ENCODE measurements around the gene SHKBP1. TPM values are rescaled to one million over a fixed set of nuclear protein-coding genes. Genes with fewer than 3 reads are reported as not detected.

Gene SHKBP1
- total RNA-seq, 1 donor from 2014 or later = 65.3 TPM

DNA sequence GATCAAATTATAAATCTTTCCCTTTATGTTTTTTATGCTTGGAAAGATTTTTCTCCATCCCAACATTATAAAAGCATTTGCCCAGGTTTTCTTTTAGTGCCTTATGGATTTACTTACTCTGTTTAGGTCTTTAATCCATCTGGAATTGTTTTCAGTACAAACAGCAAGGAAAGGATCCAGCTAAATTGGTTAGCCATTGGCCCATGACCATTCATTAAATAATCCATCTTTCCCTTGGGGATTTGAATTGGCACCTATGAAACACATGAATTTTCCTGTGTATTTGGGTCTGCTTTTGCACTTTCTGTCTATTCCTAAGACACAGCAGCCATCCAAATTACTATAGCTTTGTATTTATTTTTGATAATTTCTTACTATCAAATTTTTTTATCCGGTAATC is 28.8 kb upstream of the SHKBP1 start:
- Mint-ChIP-seq H3K4me1 (peaks cover 7% of the 10 kb centered on the region), H3K27me3 (ENCODE audit: low read depth) (peaks cover 63% of the 10 kb centered on the region), H3K36me3 (no peaks in the 10 kb centered on the region), H3K27ac (no peak overlapping the region), H3K4me3 (no peak overlapping the region), H3K9me3 (no peaks in the 10 kb centered on the region)
- TF ChIP-seq, protein P1, sequence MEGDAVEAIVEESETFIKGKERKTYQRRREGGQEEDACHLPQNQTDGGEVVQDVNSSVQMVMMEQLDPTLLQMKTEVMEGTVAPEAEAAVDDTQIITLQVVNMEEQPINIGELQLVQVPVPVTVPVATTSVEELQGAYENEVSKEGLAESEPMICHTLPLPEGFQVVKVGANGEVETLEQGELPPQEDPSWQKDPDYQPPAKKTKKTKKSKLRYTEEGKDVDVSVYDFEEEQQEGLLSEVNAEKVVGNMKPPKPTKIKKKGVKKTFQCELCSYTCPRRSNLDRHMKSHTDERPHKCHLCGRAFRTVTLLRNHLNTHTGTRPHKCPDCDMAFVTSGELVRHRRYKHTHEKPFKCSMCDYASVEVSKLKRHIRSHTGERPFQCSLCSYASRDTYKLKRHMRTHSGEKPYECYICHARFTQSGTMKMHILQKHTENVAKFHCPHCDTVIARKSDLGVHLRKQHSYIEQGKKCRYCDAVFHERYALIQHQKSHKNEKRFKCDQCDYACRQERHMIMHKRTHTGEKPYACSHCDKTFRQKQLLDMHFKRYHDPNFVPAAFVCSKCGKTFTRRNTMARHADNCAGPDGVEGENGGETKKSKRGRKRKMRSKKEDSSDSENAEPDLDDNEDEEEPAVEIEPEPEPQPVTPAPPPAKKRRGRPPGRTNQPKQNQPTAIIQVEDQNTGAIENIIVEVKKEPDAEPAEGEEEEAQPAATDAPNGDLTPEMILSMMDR (IDR thresholded peaks at IDR 0.05; ENCODE audit: unreplicated experiment) = no peak
- no peak for DNase-seq (ENCODE audit: low spot score in 2 of 2, unreplicated experiment in 2 of 2)

DNA sequence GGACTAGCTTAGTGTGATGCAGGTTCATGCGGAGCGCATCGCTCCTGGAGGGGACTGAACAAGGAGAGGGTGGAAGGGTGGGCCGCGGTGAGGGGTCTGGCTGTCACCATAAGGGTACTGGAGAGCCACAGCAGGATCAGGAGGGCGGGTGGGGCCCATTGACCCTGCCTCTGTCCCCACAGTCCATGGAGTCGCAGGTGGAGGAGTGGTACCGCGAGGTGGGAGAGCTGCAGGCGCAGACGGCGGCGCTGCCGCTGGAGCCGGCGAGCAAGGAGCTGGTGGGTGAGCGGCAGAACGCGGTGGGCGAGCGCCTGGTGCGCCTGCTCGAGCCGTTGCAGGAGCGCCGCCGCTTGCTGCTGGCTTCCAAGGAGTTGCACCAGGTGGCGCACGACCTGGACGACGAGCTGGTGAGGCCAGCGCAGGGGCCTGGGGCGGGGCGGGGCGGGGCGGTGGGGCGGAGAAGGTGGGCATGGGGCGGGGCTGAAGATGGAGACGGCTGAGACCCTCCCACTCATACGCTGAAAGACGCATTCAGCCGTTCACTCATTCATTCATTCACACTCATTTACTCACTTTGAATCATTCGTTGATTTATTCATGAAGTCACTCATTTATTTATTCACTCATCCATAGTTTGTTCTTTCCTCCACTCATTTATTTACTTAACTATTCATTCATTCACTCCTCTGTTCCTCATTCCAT is 27.5 kb upstream of the SHKBP1 start:
- Mint-ChIP-seq H3K27ac (no peak overlapping the region), H3K27me3 (ENCODE audit: low read depth) (peaks cover 66% of the 10 kb centered on the region), H3K9me3 (no peaks in the 10 kb centered on the region), H3K4me1 (peaks cover 8% of the 10 kb centered on the region), H3K36me3 (no peaks in the 10 kb centered on the region), H3K4me3 (peak overlapping the region; percentile 29)
- TF ChIP-seq, protein P1 (IDR thresholded peaks at IDR 0.05; ENCODE audit: unreplicated experiment) = peak; percentile 30
- peak; percentile 71 to 85 for DNase-seq (ENCODE audit: low spot score in 2 of 2, unreplicated experiment in 2 of 2)

DNA sequence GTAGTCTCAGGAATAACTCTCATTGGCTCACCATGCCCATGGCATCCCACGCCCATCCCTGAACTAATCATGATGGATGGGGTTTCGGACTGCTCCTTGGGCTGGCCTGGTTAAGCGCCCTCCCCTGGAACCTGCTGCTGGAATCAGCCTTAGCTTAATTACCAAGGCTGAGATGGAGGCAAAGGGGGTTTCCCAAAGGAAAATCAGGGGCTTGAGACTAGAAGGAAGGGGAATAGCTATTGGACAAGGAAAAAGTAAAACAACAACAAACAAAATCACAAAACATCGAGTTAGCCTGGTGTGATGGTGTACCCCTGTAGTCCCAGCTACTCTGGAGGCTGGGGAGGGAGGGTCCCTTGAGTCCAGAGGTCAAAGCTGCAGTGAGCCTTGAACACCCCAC is 25.7 kb upstream of the SHKBP1 start:
- no peak overlapping the region for H3K27ac Mint-ChIP-seq
- no peak for DNase-seq (ENCODE audit: low spot score in 2 of 2, unreplicated experiment in 2 of 2)
- H3K36me3 Mint-ChIP-seq = no peaks in the 10 kb centered on the region
- TF ChIP-seq, protein P1 (IDR thresholded peaks at IDR 0.05; ENCODE audit: unreplicated experiment) = no peak
- peaks cover 8% of the 10 kb centered on the region for H3K4me1 Mint-ChIP-seq
- peaks cover 84% of the 10 kb centered on the region for H3K27me3 Mint-ChIP-seq (ENCODE audit: low read depth)
- H3K9me3 Mint-ChIP-seq = no peaks in the 10 kb centered on the region
- H3K4me3 Mint-ChIP-seq = no peak overlapping the region

DNA sequence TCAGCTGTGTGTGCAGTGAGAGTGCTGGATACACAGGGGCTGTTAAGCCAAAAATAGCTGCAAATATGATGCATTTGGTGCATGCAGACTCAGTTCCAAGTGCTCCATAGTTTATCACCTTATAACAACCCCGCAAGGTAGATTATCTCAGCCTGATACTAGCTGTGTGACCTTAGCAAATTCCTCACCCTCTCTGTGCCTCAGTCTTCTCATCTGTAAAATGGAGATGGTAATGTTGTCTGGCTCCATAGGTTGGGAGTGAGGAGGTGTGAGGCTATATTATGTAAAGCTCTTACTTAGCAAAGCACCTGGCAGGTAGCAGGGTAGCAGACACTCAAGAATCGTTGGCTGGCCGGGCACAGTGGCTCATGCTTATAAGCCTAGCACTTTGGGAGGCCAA is 23.8 kb upstream of the SHKBP1 start:
- DNase-seq (ENCODE audit: low spot score in 2 of 2, unreplicated experiment in 2 of 2) = no peak
- Mint-ChIP-seq H3K9me3 (no peaks in the 10 kb centered on the region), H3K27ac (no peak overlapping the region), H3K36me3 (no peaks in the 10 kb centered on the region), H3K27me3 (ENCODE audit: low read depth) (peaks cover 87% of the 10 kb centered on the region), H3K4me3 (no peak overlapping the region), H3K4me1 (peaks cover 8% of the 10 kb centered on the region)
- TF ChIP-seq, protein P1 (IDR thresholded peaks at IDR 0.05; ENCODE audit: unreplicated experiment) = no peak

DNA sequence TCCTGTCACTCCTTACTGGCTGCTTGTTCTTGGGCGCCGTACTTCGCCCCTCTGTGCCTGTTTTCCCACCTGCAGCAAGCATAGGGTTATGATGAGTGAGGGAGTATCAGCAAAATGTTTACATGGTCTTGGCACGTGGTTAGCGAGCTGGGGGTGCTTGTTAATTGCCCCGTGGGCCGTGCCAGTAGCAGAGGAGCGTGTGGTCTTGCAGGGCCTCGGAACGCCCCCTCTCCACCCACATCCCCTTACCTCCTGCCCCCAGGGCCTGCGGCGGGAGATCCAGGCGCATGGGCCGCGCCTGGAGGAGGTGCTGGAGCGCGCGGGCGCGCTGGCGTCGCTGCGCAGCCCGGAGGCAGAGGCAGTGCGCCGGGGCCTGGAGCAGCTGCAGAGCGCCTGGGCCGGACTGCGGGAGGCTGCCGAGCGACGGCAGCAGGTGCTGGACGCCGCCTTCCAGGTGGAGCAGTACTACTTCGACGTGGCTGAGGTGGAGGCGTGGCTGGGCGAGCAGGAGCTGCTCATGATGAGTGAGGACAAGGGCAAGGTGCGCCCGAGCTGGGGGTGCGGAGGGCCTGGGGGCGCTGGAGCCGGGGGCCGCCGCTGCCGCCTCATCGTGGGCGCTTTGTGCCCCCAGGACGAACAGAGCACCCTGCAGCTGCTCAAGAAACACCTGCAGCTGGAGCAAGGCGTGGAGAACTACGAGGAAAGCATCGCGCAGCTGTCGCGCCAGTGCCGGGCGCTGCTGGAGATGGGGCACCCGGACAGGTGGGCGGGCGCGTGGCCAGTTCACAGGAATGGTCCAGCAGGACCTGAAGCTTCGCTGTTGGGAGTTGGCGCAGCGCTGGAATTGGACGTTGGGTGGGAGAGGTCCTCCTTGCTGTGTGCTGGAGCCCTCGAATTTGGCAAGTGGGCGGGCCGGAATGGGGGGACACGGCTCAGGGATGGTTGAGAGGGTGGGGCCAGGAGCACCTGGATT is 22.5 kb upstream of the SHKBP1 start:
- Mint-ChIP-seq H3K4me3 (no peak overlapping the region), H3K9me3 (no peaks in the 10 kb centered on the region), H3K27ac (no peak overlapping the region), H3K4me1 (peaks cover 4% of the 10 kb centered on the region), H3K27me3 (ENCODE audit: low read depth) (peaks cover 84% of the 10 kb centered on the region), H3K36me3 (no peaks in the 10 kb centered on the region)
- TF ChIP-seq, protein P1 (IDR thresholded peaks at IDR 0.05; ENCODE audit: unreplicated experiment) = no peak
- DNase-seq (ENCODE audit: low spot score in 2 of 2, unreplicated experiment in 2 of 2) = no peak
